HL-60 (cell line): ENCODE data around the gene RAI1.

Experiments used
- DNase-seq, 2 experiments: peaks; one replicate each; pipeline ENCODE4 v3.0.0-alpha.2; 2010 to 2020; ENCODE audit warnings: low read depth in 1 of 2, low spot score in 1 of 2
- H3K27ac ChIP-seq: fragments of 250-450 bp; sonication (Bioruptor Pico); replicated peaks from 2 replicates; pipeline ENCODE4 v1.5.1; 2020; ENCODE audit warnings: mild to moderate bottlenecking, moderate library complexity
- H3K27me3 ChIP-seq: fragments of 250-450 bp; sonication (Bioruptor Pico); 2 replicates; pipeline ENCODE4 v1.5.1; 2021; ENCODE audit warnings: mild to moderate bottlenecking, moderate library complexity; ENCODE audit not compliant: insufficient read depth, poor library complexity, severe bottlenecking
- H3K4me3 ChIP-seq: replicated peaks from 2 replicates; pipeline ENCODE4 v1.5.1; 2011; ENCODE audit warnings: mild to moderate bottlenecking, control low read depth, low read length; ENCODE audit not compliant: insufficient read depth
- CTCF ChIP-seq: IDR thresholded peaks from one replicate; pipeline ENCODE4 v1.5.1; 2011; ENCODE audit warnings: low read length, control low read depth, inconsistent platforms; ENCODE audit not compliant: insufficient read depth
- GABPA ChIP-seq: IDR thresholded peaks from 2 replicates; pipeline ENCODE4 v1.6.1; 2012; ENCODE audit warnings: low read depth
- POLR2AphosphoS5 ChIP-seq: IDR thresholded peaks from 2 replicates; pipeline ENCODE4 v1.6.1; 2012; ENCODE audit warnings: low read depth
- SPI1 ChIP-seq: IDR thresholded peaks from 2 replicates; pipeline ENCODE4 v1.6.1; 2012; ENCODE audit warnings: low read depth, mild to moderate bottlenecking, borderline replicate concordance
- TF ChIP-seq, protein P1 (sequence below): IDR thresholded peaks from 2 replicates; pipeline ENCODE4 v1.6.1; 2012; ENCODE audit warnings: low read depth; ENCODE audit not compliant: insufficient replicate concordance

Gene RAI1

DNA sequence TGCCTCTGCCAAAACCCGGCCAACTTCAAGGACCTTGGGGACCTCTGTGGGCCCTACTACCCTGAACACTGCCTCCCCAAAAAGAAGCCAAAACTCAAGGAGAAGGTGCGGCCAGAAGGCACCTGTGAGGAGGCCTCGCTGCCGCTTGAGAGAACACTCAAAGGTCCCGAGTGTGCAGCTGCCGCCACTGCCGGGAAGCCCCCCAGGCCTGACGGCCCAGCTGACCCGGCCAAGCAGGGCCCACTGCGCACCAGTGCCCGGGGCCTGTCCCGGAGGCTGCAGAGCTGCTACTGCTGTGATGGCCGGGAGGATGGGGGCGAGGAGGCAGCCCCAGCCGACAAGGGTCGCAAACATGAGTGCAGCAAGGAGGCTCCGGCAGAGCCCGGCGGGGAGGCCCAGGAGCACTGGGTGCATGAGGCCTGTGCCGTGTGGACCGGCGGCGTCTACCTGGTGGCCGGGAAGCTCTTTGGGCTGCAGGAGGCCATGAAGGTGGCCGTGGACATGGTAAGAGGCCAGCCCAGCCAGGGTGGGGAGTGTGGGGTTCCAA, 116.8 kb downstream of the RAI1 start:
- TF ChIP-seq POLR2AphosphoS5 = no peak
- no peak for TF ChIP-seq CTCF
- TF ChIP-seq, protein P1, sequence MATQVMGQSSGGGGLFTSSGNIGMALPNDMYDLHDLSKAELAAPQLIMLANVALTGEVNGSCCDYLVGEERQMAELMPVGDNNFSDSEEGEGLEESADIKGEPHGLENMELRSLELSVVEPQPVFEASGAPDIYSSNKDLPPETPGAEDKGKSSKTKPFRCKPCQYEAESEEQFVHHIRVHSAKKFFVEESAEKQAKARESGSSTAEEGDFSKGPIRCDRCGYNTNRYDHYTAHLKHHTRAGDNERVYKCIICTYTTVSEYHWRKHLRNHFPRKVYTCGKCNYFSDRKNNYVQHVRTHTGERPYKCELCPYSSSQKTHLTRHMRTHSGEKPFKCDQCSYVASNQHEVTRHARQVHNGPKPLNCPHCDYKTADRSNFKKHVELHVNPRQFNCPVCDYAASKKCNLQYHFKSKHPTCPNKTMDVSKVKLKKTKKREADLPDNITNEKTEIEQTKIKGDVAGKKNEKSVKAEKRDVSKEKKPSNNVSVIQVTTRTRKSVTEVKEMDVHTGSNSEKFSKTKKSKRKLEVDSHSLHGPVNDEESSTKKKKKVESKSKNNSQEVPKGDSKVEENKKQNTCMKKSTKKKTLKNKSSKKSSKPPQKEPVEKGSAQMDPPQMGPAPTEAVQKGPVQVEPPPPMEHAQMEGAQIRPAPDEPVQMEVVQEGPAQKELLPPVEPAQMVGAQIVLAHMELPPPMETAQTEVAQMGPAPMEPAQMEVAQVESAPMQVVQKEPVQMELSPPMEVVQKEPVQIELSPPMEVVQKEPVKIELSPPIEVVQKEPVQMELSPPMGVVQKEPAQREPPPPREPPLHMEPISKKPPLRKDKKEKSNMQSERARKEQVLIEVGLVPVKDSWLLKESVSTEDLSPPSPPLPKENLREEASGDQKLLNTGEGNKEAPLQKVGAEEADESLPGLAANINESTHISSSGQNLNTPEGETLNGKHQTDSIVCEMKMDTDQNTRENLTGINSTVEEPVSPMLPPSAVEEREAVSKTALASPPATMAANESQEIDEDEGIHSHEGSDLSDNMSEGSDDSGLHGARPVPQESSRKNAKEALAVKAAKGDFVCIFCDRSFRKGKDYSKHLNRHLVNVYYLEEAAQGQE = no peak
- TF ChIP-seq SPI1 = no peak
- TF ChIP-seq GABPA = no peak
- no peak overlapping the region for H3K4me3 ChIP-seq
- H3K27me3 ChIP-seq = no peaks in the 10 kb centered on the region
- no peak for DNase-seq
- H3K27ac ChIP-seq = no peak overlapping the region

DNA sequence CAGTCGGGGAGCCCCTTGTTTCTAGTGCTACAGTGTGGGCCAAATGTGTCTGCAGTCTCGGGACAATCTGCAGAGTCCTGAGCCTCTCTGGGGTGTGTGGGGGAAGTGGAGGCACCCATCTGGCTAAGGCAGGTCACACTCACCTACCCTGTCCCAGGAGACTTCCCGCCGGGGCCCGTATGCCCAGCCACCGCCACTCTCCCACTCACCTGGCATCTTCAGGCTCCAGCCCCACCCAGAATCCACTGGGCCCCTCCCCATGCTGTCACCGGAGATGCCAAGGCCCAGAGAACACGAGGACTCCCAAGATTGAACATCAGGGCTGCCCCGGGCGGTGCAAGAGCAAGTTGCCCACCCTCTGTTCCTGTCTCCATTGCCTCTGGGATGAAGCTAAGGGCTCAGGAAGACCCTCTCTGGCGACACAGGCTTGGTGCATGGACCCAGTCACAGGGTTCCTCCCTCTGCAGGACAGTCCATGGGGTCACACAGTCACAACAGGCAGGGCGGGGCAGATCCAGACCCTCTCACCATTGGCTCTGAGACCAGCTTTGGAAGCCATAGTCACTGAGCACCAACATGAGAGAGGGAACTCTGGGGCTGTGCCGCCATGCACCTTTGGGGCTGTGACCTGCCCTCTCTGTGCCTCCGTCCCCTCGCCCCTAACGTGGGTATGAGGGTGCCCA, 117.5 kb downstream of the RAI1 start:
- DNase-seq = no peak
- H3K27me3 ChIP-seq = no peaks in the 10 kb centered on the region
- no peak for TF ChIP-seq GABPA
- TF ChIP-seq POLR2AphosphoS5 = no peak
- TF ChIP-seq, protein P1 = no peak
- no peak for TF ChIP-seq SPI1
- TF ChIP-seq CTCF = no peak
- no peak overlapping the region for H3K4me3 ChIP-seq
- H3K27ac ChIP-seq = no peak overlapping the region

DNA sequence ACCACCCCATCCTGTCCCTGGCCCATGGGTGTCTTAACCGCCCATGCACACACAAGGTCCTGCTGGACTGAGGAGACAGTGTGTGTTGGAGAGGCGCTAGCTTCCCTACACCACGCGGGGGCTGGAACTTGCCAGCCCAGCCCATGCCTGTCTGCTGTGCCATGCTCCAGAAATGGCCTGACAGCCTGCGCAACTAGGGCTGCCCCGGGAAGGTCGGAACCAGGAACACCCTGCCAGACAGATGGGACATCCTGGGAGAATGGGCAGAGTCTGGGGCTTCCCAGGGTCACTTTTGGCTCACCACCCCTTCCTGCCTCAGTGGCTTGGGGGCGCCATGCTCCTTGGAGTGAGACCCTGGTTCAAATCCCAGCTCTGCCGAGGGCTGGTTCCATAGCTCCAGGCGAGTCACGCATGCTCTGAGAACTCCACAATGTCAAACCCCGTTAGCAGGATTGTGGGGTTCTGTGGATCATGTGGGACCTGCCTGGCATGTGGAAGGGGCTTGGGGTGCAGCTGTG, 119.3 kb downstream of the RAI1 start:
- H3K4me3 ChIP-seq = no peak overlapping the region
- DNase-seq = no peak
- TF ChIP-seq, protein P1 = no peak
- TF ChIP-seq CTCF = no peak
- no peak for TF ChIP-seq SPI1
- no peak for TF ChIP-seq POLR2AphosphoS5
- TF ChIP-seq GABPA = no peak

More for the DNA sequence above, 119.3 kb downstream of the RAI1 start:
- Histone ChIP-seq H3K27me3 (no peaks in the 10 kb centered on the region), H3K27ac (no peak overlapping the region)
